ENCODE data around the gene PHF14.

The PHF14 gene

DNA sequence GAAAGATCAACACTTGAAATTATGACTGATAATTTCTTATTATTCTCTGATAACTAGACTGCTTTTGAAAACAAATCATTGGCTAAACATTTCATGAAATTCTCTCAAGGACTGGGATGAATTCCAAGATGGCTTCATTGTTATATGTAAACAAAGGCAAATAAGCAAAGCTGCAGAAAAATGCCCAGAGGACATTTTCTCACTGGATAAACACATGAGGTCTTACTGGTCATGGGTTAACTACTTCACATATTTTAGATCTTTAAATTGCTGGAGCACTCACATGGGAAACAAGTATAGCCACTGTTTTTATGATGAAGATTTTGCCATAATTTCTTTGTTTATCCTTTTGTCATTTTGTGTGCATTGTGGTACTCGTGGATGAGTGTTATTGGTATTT lies 239.1 kb downstream of the PHF14 start:
- DNase-seq = no peak

DNA sequence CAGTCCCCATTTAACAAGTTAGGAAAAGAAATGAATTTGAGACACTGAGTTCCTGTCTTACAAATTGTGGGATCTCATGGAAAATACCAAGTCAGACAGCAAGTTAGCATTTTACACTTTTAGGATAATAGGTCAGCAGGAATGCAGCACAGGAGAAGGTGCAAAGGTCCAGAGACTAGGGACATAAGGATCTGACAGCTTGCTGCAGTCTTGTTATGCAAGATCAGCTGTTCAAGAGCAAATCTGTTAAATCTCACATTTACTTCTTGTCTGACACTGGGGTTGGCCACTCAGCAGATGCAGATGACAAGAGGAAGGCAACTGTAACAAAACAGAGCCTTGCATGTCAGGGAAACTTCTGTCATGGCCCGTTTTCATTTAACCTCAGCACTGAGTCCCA lies 239.6 kb downstream of the PHF14 start:
- no peak for DNase-seq

DNA sequence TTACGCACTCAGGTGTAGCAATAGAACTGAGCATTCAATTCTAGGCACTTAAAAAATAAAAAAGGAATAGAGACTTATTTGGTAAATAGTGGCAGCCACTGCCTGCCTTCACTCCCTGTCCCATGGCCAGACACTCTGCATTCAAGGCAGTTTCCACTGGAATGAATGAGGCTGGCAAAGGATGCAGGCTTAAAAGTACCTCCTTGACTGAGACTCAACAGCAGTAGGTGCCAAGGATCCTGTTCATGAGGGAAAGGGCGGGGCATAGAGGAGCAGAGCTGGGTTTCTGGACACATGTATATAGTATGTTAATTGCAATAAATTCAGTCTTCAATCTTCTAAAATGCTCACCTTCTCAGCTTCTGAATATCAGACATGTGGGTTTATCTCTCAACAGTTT lies 242.6 kb downstream of the PHF14 start:
- no peak for DNase-seq

DNA sequence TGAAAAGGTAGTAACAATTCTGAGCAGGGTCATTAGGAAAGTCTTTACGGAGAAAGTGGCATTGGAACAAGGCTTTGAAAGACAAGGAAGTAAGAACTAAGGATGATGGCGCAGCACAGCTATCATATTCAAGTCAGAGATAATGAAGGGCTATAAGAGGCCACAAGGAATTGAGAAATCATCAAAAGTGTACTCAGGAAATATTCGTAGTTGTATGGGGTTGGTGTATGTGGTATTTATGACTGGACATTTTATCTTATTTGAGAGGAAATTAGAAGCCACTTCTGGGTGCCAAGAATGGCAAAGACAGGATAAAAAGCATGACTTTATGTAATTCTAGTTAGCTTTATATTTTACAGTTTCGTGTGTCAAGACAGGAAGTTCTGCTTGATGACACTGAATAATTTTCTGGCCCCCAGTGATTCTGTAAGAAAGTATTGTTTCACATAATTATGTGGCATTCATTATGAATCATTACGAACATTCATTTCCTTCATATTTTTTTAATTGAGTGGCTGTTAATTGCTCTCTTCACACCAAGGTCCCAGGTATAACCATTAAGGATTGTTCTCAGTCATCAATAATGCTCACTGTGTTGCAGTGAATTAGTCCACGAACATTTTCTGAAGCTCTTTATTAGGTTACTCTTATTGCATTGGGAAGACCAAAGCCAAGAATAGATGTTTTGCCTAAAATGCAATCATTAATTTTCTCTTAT lies 244.3 kb downstream of the PHF14 start:
- DNase-seq = no peak

Measured in DMS153 (cell line).